Measurements from ENCODE around the gene EARS2.

- no peak for TF ChIP-seq EP300 (IDR thresholded peaks at IDR 0.05)
- TF ChIP-seq, protein P1, sequence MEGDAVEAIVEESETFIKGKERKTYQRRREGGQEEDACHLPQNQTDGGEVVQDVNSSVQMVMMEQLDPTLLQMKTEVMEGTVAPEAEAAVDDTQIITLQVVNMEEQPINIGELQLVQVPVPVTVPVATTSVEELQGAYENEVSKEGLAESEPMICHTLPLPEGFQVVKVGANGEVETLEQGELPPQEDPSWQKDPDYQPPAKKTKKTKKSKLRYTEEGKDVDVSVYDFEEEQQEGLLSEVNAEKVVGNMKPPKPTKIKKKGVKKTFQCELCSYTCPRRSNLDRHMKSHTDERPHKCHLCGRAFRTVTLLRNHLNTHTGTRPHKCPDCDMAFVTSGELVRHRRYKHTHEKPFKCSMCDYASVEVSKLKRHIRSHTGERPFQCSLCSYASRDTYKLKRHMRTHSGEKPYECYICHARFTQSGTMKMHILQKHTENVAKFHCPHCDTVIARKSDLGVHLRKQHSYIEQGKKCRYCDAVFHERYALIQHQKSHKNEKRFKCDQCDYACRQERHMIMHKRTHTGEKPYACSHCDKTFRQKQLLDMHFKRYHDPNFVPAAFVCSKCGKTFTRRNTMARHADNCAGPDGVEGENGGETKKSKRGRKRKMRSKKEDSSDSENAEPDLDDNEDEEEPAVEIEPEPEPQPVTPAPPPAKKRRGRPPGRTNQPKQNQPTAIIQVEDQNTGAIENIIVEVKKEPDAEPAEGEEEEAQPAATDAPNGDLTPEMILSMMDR (IDR thresholded peaks at IDR 0.05), result no peak
- no peak for TF ChIP-seq POLR2A (IDR thresholded peaks at IDR 0.05)
- TF ChIP-seq POLR2AphosphoS5 (IDR thresholded peaks at IDR 0.05), result no peak
Measured at GRCh38 chr16:23573817-23574216, 16.7 kb upstream of the EARS2 start.
